Stimulated activated naive CD8-positive, alpha-beta T cell treated with anti-CD3 and anti-CD28 coated beads, Interleukin-15, amount 100 ng/mL, for 72 hours (primary cell): ENCODE data around the gene SPOP.

Source experiments
- ATAC-seq: fragments of 150-1000 bp; cut with Tn5 transposase; 2 replicates; pipeline ENCODE4 v1.10.0; 2021; ENCODE audit warnings: mild to moderate bottlenecking, moderate library complexity
- DNase-seq, 2 donors: peaks; one replicate each; pipeline ENCODE4 v3.0.0; 2021 to 2022
- H3K27ac Mint-ChIP-seq, 2 donors: one replicate each; pipeline ENCODE4 v1.8.0; 2022; ENCODE audit warnings: mild to moderate bottlenecking in 2 of 2, mixed read lengths in 2 of 2, moderate library complexity in 2 of 2
- H3K27me3 Mint-ChIP-seq: one replicate; pipeline ENCODE4 v1.8.0; 2022; ENCODE audit warnings: mixed read lengths
- H3K4me1 Mint-ChIP-seq: one replicate; pipeline ENCODE4 v1.8.0; 2022; ENCODE audit warnings: mild to moderate bottlenecking, mixed read lengths
- H3K4me3 Mint-ChIP-seq, 2 donors: one replicate each; pipeline ENCODE4 v1.8.0; 2022; ENCODE audit warnings: mild to moderate bottlenecking in 2 of 2, mixed read lengths in 2 of 2, moderate library complexity in 1 of 2
- H3K9me3 Mint-ChIP-seq, 2 donors: one replicate each; pipeline ENCODE4 v1.8.0; 2022; ENCODE audit warnings: mixed read lengths in 2 of 2

The SPOP gene

DNA sequence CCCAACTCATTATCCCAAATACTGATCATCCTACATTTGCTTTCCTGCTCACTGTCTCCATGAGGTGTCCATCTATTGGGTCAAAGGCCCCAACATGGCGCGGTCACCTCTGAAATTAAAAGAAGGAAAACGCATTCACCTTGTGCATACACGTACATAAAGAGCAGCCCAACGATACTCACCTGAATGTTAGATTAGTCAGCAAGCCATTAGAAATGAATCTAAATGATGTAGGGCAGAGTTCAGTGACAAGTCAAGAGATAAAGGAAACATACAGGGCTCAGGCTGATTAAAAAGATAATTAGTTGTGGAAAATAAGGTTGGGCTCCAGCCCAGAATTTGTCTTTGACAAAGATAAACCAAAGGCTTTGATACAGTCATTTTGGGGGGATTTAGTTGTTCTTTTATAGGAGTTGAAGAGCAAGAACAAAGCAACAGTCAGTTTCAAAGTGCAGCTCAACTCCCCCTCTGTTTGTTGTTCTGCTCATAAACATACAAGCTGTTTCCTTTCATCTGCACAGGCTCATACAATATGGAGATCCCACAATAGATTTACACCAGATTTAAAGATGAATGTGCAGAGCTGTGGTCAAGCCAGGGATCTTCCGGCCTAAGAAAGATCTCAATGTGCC is 81.2 kb downstream of the SPOP start:
- no peak overlapping the region for H3K4me3 Mint-ChIP-seq
- no peak for DNase-seq

GRCh38 chr17:49595980-49596379 is 81.9 kb downstream of the SPOP start:
- Mint-ChIP-seq H3K4me3 (no peak overlapping the region), H3K27ac (no peak overlapping the region), H3K4me1 (no peaks in the 10 kb centered on the region), H3K9me3 (no peaks in the 10 kb centered on the region), H3K27me3 (no peaks in the 10 kb centered on the region)
- ATAC-seq, result no peak
- no peak for DNase-seq

More for the DNA sequence above, 81.2 kb downstream of the SPOP start:
- H3K27me3 Mint-ChIP-seq, result no peaks in the 10 kb centered on the region
- no peak for ATAC-seq
- no peaks in the 10 kb centered on the region for H3K4me1 Mint-ChIP-seq
- H3K27ac Mint-ChIP-seq, result no peak overlapping the region
- H3K9me3 Mint-ChIP-seq, result no peaks in the 10 kb centered on the region

DNA sequence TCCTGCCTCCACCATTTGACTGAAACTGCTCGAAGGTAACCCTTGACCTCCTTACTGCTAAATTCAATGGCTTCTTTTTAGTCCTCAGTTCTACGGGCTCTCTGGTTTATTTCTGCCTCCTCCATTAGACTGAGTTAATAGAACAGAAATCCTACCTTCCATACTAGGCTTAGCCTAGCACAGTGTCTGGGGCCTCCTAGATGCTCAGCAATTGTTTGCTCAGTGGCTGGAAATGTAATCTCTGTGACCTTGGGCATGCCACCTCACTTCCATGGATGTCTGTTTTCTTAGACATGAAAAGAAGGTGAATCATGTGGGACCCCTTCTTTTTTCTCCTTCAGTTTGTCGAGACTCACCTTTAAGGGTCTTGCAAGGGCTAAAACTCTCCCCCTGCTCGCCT is 82.6 kb downstream of the SPOP start:
- ATAC-seq, result no peak
- DNase-seq, result no peak
- Mint-ChIP-seq H3K4me1 (no peaks in the 10 kb centered on the region), H3K9me3 (no peaks in the 10 kb centered on the region), H3K27me3 (no peaks in the 10 kb centered on the region), H3K27ac (peak overlapping the region in 1 of 2 donors; percentile 91), H3K4me3 (no peak overlapping the region)

DNA sequence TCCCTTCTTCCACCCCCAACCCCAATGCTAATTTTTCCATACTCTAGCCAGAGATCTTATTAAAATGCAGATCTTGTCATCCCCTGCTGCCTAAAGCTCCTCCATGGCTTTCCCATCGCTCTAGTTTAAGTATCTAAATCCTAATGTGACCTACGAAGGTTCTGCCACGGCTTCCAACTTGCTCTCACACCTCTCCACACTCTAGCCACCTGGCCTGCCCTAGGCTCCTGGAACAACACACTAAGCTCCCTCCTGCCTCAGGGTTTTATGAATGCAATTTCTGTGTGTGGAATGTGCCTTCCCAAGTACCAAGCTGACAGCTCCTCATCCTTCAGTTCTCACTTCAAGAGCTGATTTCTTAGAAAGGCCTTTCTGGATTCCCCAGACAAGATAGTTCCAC is 85.6 kb downstream of the SPOP start:
- H3K4me1 Mint-ChIP-seq, result no peaks in the 10 kb centered on the region
- H3K4me3 Mint-ChIP-seq, result no peak overlapping the region
- H3K27me3 Mint-ChIP-seq, result no peaks in the 10 kb centered on the region
- ATAC-seq (no peak), DNase-seq (no peak)
- H3K27ac Mint-ChIP-seq, result no peak overlapping the region
- H3K9me3 Mint-ChIP-seq, result no peaks in the 10 kb centered on the region

GRCh38 chr17:49590874-49591273 is 87.0 kb downstream of the SPOP start:
- Mint-ChIP-seq H3K4me1 (no peaks in the 10 kb centered on the region), H3K9me3 (no peaks in the 10 kb centered on the region), H3K27ac (no peak overlapping the region), H3K27me3 (no peaks in the 10 kb centered on the region), H3K4me3 (no peak overlapping the region)
- ATAC-seq (no peak), DNase-seq (no peak)

- Mint-ChIP-seq H3K4me3 (no peak overlapping the region), H3K27ac (no peak overlapping the region), H3K9me3 (no peaks in the 10 kb centered on the region), H3K4me1 (no peaks in the 10 kb centered on the region), H3K27me3 (no peaks in the 10 kb centered on the region)
- ATAC-seq, result no peak
- DNase-seq, result no peak
Measured at GRCh38 chr17:49589577-49589927, 88.3 kb downstream of the SPOP start.

DNA sequence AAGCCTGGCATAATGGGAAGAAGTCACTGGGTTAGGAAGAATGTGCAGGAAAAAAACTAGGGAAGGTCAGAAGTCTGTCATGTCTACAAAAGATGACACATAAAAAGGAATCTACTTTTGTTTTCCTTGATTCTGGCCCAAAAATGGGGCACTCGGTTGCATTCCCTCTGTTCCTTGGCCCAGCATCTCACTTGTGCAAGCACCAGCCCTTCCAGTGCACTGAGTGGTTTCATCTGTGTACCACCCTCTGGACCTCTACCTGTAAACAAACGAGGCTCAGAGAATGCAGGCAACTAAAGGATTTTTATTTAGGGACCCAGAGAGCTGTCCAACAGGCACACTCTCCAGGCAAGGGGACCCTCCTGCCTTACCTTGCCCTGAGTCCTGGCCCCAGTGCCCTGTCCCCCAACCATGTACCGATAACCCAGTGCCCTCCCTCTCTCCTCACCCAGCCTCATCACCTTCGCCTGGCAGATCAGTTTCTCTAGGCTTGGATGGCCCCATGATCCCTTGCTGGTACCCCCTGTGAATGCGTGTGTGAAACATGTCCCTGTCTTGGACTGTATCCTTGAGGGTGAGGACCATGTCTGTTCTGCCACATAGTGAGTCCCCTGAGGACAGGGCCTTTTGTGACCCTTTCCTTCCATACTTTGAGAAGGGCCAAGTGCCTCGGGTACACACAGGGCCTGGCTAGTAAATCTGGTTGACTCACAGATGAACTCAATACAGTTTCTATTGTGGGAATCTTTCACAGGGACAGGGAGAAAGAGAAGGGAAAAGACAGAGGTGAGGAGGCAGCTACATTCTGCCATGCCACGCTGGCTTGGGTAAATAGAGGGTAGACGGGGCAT is 88.9 kb downstream of the SPOP start:
- no peak for DNase-seq

DNA sequence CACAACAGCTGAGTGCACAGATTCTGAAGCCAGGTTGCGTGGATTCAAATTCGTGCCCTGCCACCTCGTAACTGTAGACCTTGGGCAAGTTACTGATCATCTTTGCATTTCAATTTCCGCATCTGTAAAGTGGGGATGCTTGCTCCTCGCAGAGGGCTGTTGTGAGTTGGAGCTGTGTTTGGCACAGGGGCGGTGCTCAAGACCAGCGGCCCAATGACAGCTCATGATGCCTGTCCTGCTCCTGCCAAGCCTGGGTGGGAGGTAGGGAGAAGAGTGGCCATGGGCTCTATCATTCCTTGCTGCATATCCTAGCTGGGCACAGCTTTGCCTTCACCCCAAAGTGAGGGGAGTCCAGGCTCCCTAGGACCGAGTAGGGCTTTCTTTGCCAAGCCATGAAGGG is 89.6 kb downstream of the SPOP start:
- Mint-ChIP-seq H3K27ac (no peak overlapping the region), H3K27me3 (no peaks in the 10 kb centered on the region), H3K9me3 (no peaks in the 10 kb centered on the region), H3K4me1 (no peaks in the 10 kb centered on the region), H3K4me3 (no peak overlapping the region)
- ATAC-seq (no peak), DNase-seq (no peak)

More for the DNA sequence above, 88.9 kb downstream of the SPOP start:
- no peaks in the 10 kb centered on the region for H3K27me3 Mint-ChIP-seq
- H3K4me3 Mint-ChIP-seq, result no peak overlapping the region
- H3K4me1 Mint-ChIP-seq, result no peaks in the 10 kb centered on the region
- H3K27ac Mint-ChIP-seq, result peak overlapping the region in 1 of 2 donors; percentile 1
- H3K9me3 Mint-ChIP-seq, result no peaks in the 10 kb centered on the region
- ATAC-seq, result peak; percentile 33

DNA sequence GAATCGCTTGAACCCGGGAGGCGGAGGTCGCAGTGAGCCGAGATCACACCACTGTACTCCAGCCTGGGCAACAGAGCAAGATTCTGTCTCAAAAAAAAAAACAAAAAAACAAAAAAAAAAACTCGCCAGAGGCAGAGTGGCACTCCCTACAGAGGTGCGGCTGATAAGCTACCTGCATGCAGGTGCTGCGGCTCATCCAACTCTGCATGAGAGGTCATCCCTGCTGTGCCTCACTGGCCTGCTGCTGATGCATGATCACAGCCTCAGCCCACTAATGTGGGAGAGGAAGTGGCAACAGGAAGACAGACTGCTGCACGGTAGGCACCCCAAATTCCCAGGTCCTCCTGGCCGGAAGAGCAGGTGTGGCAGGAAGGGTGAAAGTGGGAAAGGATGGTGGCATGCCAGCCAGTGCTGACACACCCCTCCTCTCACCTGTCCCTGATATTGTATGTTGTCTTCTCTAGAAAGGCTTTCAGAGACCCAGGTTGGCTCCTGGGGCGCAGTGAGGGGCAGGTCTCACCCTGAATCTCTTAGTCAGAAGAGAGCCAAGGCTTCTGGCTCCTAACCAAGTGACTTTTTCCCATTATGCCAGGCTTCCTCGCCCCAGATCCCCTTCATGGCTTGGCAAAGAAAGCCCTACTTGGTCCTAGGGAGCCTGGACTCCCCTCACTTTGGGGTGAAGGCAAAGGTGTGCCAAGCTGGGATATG is 90.4 kb downstream of the SPOP start:
- ATAC-seq (no peak), DNase-seq (no peak)
- H3K4me1 Mint-ChIP-seq, result no peaks in the 10 kb centered on the region
- H3K27ac Mint-ChIP-seq, result peak overlapping the region in 1 of 2 donors; percentile 15
- H3K9me3 Mint-ChIP-seq, result no peaks in the 10 kb centered on the region
- H3K4me3 Mint-ChIP-seq, result no peak overlapping the region
- H3K27me3 Mint-ChIP-seq, result no peaks in the 10 kb centered on the region

DNA sequence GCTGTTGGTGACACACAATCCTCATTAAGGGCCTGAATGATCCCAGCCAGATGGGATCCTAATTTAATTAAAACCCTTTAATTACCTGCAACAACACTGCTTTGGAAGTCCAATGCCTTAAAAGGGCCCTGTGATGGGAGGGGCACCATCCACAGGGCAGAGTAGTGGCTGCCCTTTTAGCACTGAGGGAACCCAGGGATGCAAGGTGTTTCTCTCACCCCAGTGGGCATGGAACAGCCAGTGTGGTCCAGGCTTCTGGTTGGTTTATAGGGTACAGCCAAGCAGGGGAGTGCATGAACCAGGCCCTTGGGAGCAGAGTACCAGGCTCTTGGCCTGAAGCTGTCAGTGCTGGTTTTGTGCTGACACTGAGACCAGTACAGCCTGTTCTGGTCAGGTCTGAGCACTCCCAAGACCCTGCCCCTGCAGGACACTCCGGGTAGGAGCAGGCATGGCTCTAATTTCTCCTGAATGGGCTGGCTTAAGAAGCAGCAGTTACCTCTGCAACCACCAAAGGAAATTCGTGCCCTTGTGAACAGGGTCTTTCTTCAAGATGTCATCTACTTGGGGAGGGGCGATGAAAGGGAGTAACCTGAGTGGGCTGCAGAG is 92.4 kb downstream of the SPOP start:
- H3K9me3 Mint-ChIP-seq, result no peaks in the 10 kb centered on the region
- ATAC-seq (peak; percentile 44), DNase-seq (no peak)
- no peaks in the 10 kb centered on the region for H3K4me1 Mint-ChIP-seq
- no peak overlapping the region for H3K4me3 Mint-ChIP-seq
- H3K27me3 Mint-ChIP-seq, result no peaks in the 10 kb centered on the region
- H3K27ac Mint-ChIP-seq, result no peak overlapping the region

DNA sequence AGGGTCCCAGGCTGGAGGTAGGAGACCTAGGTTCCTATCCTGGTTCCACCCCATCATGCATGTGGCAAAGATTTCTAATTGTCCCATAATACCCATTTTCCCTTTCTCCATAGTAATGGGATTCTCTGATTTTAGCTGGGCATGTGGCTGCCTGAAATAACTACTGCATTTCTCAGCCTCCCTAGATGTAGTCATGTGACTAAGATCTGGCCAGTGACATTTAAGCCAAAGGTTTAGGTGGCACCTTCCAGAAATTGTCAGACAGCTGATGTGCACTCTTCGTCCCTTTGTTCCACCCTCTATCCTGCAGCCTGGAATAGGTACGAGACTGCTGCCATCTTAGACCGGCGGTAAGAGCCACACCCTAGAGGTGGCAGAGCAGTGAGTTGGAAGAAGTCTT is 94.0 kb downstream of the SPOP start:
- H3K4me1 Mint-ChIP-seq, result no peaks in the 10 kb centered on the region
- no peak overlapping the region for H3K4me3 Mint-ChIP-seq
- peaks cover 6% of the 10 kb centered on the region for H3K27me3 Mint-ChIP-seq
- no peak for ATAC-seq
- H3K27ac Mint-ChIP-seq, result no peak overlapping the region
- no peaks in the 10 kb centered on the region for H3K9me3 Mint-ChIP-seq
- DNase-seq, result no peak

DNA sequence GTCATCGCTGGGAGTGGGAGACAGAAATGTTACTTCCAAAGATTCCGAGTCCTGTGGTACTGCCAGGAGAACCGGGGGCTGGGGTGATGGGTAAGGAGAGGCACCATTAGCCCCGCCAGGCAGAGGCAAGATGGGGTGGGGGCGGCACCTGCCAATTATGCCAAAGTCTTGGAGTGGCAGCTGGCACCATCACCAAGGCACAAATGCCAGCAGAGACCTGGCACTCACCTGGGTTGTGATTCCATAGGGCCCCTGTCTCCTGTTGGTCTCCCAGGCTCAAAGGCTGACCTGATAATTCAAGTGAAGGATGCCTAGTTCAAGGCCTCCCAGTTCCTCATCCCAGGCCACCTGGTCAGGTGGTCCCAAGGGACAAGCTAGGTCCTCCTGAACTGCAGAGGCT is 94.7 kb downstream of the SPOP start:
- peaks cover 13% of the 10 kb centered on the region for H3K27me3 Mint-ChIP-seq
- H3K27ac Mint-ChIP-seq, result no peak overlapping the region
- H3K4me1 Mint-ChIP-seq, result peaks cover 1% of the 10 kb centered on the region
- H3K9me3 Mint-ChIP-seq, result no peaks in the 10 kb centered on the region
- H3K4me3 Mint-ChIP-seq, result no peak overlapping the region
- ATAC-seq (no peak), DNase-seq (no peak)

- H3K27ac Mint-ChIP-seq, result no peak overlapping the region
- no peaks in the 10 kb centered on the region for H3K9me3 Mint-ChIP-seq
- H3K4me1 Mint-ChIP-seq, result peaks cover 6% of the 10 kb centered on the region
Measured at GRCh38 chr17:49582789-49583188, 95.1 kb downstream of the SPOP start.

GRCh38 chr17:49582055-49582722 is 95.7 kb downstream of the SPOP start:
- Mint-ChIP-seq H3K27ac (peak overlapping the region in 1 of 2 donors; percentile 4), H3K27me3 (peaks cover 23% of the 10 kb centered on the region), H3K4me1 (peaks cover 12% of the 10 kb centered on the region), H3K4me3 (no peak overlapping the region), H3K9me3 (no peaks in the 10 kb centered on the region)
- no peak for DNase-seq
- ATAC-seq, result no peak

More at GRCh38 chr17:49582789-49583188, 95.1 kb downstream of the SPOP start:
- no peak for ATAC-seq
- Mint-ChIP-seq H3K4me3 (no peak overlapping the region), H3K27me3 (peaks cover 17% of the 10 kb centered on the region)
- no peak for DNase-seq

DNA sequence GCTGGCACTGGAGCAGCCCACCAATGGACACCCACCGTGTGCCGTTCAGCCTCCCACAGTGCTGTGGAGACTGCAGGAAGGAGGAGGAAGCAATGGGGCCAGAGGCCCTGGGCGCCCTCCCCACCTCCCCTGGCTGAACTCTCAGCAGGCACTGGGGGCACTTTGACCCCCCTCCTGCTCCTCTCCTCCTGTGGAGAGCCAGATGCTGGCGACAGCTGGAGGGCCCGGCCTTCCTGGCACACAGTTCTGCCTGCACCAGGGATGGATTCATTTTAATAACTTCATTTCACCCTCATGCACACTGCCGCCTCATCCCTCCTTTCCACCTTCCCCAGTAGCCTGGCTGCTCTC is 96.3 kb downstream of the SPOP start:
- ATAC-seq (no peak), DNase-seq (no peak)
- Mint-ChIP-seq H3K27ac (peak overlapping the region in 1 of 2 donors; percentile 35), H3K4me1 (peaks cover 17% of the 10 kb centered on the region), H3K27me3 (peaks cover 29% of the 10 kb centered on the region), H3K4me3 (no peak overlapping the region), H3K9me3 (no peaks in the 10 kb centered on the region)
